Measurements from ENCODE around the gene BAZ2B.

DNA sequence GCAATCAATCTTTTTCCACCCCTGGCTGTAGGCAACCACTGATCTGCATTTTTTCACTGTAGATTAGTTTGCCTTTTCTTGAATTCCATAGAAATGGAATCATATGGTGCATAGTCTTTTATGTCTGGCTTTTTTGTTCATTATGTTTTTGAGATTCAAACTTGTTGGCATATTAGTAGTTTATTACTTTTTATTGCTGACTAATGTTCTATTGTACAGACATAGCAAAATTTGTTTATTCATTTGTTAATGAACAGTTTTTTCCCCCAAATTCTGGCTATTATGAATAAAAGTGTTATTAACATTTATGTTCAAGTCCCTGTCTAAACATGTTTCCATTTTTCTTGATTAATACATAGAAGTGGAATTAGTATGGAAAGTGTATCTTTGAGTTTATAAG is 308.4 kb downstream of the BAZ2B start:
- TF ChIP-seq SOX5 (CRISPR knock-in tag; IDR thresholded peaks at IDR 0.05; ENCODE audit: borderline replicate concordance) = no peak
- TF ChIP-seq POLR2A (IDR thresholded peaks at IDR 0.05; ENCODE audit: insufficient read depth in 1 of 2, low read depth in 2 of 2, low read length in 2 of 2) = no peak
- TF ChIP-seq, protein P1, sequence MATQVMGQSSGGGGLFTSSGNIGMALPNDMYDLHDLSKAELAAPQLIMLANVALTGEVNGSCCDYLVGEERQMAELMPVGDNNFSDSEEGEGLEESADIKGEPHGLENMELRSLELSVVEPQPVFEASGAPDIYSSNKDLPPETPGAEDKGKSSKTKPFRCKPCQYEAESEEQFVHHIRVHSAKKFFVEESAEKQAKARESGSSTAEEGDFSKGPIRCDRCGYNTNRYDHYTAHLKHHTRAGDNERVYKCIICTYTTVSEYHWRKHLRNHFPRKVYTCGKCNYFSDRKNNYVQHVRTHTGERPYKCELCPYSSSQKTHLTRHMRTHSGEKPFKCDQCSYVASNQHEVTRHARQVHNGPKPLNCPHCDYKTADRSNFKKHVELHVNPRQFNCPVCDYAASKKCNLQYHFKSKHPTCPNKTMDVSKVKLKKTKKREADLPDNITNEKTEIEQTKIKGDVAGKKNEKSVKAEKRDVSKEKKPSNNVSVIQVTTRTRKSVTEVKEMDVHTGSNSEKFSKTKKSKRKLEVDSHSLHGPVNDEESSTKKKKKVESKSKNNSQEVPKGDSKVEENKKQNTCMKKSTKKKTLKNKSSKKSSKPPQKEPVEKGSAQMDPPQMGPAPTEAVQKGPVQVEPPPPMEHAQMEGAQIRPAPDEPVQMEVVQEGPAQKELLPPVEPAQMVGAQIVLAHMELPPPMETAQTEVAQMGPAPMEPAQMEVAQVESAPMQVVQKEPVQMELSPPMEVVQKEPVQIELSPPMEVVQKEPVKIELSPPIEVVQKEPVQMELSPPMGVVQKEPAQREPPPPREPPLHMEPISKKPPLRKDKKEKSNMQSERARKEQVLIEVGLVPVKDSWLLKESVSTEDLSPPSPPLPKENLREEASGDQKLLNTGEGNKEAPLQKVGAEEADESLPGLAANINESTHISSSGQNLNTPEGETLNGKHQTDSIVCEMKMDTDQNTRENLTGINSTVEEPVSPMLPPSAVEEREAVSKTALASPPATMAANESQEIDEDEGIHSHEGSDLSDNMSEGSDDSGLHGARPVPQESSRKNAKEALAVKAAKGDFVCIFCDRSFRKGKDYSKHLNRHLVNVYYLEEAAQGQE (IDR thresholded peaks at IDR 0.05; ENCODE audit: borderline replicate concordance in 1 of 2, low read depth in 1 of 2, low read length in 2 of 2) = no peak
- TF ChIP-seq ZNF567 (CRISPR knock-in tag; IDR thresholded peaks at IDR 0.05; ENCODE audit: borderline replicate concordance) = no peak
- no peak for TF ChIP-seq ZNF331 (CRISPR knock-in tag; IDR thresholded peaks at IDR 0.05)
